ENCODE data around the gene P4HA2. TPM values are rescaled to one million over a fixed set of nuclear protein-coding genes. Genes with fewer than 3 reads are reported as not detected.

P4HA2 gene
- total and polyA plus RNA-seq, 9 of the 15 experiments (the other 6 are each of a cell fraction or from before 2014, with no cell fraction given), result 9.6 to 50.0 (median 12.7) TPM

DNA sequence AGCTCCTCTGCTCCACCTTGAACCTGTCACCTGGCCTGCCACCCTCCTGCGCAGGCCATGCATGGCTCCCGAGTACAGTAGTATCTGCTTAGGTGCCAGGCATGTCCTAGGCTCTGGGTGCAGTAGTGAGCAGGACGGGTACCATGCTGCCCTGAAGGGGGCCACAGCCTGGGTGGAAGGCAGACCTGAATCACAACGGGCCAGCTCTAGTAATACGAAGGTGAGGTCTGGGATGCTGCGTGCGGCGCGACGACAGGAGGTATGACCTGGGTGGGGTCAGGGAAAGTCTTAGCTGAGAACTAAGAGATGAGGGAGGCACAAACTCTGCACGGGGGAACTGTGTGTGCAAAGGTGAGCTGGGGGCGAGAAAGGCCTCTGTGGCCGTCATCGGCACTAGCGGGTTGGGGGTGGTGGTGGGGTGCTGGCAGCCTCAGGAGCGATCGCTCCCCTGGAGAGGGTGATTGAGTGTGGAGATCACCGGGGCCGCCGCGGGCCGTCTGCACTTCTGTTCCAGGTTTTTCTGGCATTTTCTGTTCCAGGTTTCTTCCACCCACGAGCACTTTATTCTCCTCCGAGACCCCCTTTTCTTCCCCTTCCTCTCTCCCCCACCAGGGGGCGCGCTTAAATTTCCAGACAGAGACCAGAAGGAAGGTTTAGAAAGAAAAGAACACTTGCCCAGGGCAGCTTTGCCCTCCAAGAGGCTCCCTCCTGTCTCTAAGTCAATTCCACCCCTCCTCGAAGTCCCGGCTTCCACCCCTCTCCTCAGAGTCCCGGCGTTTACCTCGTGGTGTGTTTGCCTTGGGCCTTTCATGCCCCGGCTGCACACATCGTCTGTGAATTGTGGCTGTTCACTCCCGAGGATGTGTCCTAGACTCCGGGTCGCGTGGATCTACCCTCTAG, 44.9 kb upstream of the P4HA2 start (continued):
- TF ChIP-seq NFYB (IDR thresholded peaks at IDR 0.05; ENCODE audit: extremely low read depth, insufficient read length), result no peak
- no peak for TF ChIP-seq MTA2 (IDR thresholded peaks at IDR 0.05; ENCODE audit: low read depth)
- no peak for TF ChIP-seq ZBTB26 (CRISPR knock-in tag; IDR thresholded peaks at IDR 0.05)
- TF ChIP-seq NR2C2 (CRISPR knock-in tag; IDR thresholded peaks at IDR 0.05), result no peak
- TF ChIP-seq NR2C2 (tag; IDR thresholded peaks at IDR 0.05), result no peak
- no peak for TF ChIP-seq ID3 (CRISPR knock-in tag; IDR thresholded peaks at IDR 0.05)
- no peak for TF ChIP-seq ID3 (tag; IDR thresholded peaks at IDR 0.05)
- no peak for TF ChIP-seq FOXJ2 (tag; IDR thresholded peaks at IDR 0.05)
- TF ChIP-seq ZNF324 (CRISPR knock-in tag; IDR thresholded peaks at IDR 0.05), result no peak
- no peak for TF ChIP-seq POLR2B (IDR thresholded peaks at IDR 0.05; ENCODE audit: low read depth, partially characterized antibody)
- TF ChIP-seq, protein P1, sequence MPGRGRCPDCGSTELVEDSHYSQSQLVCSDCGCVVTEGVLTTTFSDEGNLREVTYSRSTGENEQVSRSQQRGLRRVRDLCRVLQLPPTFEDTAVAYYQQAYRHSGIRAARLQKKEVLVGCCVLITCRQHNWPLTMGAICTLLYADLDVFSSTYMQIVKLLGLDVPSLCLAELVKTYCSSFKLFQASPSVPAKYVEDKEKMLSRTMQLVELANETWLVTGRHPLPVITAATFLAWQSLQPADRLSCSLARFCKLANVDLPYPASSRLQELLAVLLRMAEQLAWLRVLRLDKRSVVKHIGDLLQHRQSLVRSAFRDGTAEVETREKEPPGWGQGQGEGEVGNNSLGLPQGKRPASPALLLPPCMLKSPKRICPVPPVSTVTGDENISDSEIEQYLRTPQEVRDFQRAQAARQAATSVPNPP (IDR thresholded peaks at IDR 0.05; ENCODE audit: borderline replicate concordance, insufficient read depth, insufficient read length), result no peak
- TF ChIP-seq RCOR1 (IDR thresholded peaks at IDR 0.05; ENCODE audit: borderline replicate concordance in 1 of 2, low read depth in 2 of 2, low read length in 2 of 2), result 0 out of 4 replicates have a peak, but pooled peaks of 1 of the 2 experiments have one; percentile 16
- TF ChIP-seq, protein P2, sequence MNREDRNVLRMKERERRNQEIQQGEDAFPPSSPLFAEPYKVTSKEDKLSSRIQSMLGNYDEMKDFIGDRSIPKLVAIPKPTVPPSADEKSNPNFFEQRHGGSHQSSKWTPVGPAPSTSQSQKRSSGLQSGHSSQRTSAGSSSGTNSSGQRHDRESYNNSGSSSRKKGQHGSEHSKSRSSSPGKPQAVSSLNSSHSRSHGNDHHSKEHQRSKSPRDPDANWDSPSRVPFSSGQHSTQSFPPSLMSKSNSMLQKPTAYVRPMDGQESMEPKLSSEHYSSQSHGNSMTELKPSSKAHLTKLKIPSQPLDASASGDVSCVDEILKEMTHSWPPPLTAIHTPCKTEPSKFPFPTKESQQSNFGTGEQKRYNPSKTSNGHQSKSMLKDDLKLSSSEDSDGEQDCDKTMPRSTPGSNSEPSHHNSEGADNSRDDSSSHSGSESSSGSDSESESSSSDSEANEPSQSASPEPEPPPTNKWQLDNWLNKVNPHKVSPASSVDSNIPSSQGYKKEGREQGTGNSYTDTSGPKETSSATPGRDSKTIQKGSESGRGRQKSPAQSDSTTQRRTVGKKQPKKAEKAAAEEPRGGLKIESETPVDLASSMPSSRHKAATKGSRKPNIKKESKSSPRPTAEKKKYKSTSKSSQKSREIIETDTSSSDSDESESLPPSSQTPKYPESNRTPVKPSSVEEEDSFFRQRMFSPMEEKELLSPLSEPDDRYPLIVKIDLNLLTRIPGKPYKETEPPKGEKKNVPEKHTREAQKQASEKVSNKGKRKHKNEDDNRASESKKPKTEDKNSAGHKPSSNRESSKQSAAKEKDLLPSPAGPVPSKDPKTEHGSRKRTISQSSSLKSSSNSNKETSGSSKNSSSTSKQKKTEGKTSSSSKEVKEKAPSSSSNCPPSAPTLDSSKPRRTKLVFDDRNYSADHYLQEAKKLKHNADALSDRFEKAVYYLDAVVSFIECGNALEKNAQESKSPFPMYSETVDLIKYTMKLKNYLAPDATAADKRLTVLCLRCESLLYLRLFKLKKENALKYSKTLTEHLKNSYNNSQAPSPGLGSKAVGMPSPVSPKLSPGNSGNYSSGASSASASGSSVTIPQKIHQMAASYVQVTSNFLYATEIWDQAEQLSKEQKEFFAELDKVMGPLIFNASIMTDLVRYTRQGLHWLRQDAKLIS (CRISPR knock-in tag; IDR thresholded peaks at IDR 0.05), result no peak
- no peak for TF ChIP-seq BDP1 (IDR thresholded peaks at IDR 0.05; ENCODE audit: insufficient read depth, insufficient read length)
- TF ChIP-seq RFX1 (IDR thresholded peaks at IDR 0.05), result no peak
- no peak for TF ChIP-seq ELK3 (CRISPR knock-in tag; IDR thresholded peaks at IDR 0.05)

All from K562 (cell line).